HepG2 (cell line): ENCODE measurements around the gene UBL5. TPM values are rescaled to one million over a fixed set of nuclear protein-coding genes. Genes with fewer than 3 reads are reported as not detected.

ENCODE experiments used
- AFF4 ChIP-seq: sonication (generic); formaldehyde crosslinking; IDR thresholded peaks from 2 replicates; pipeline ENCODE4 v1.4.0; 2020; ENCODE audit warnings: missing genetic modification reagents
- CSRNP1 ChIP-seq: sonication (generic); formaldehyde crosslinking; IDR thresholded peaks from 2 replicates; pipeline ENCODE4 v1.8.1; 2023; ENCODE audit warnings: mild to moderate bottlenecking, missing genetic modification reagents
- ELF3 ChIP-seq: IDR thresholded peaks from 2 replicates; pipeline ENCODE4 v1.6.1; 2016; ENCODE audit warnings: missing genetic modification reagents, missing compliant biosample characterization
- GABPA ChIP-seq, 2 experiments: IDR thresholded peaks; 2 replicates each; pipeline ENCODE4 v1.6.1; 2011 to 2016; ENCODE audit warnings: low read depth in 2 of 2, low read length in 1 of 2, missing biosample characterization in 1 of 2, missing genetic modification characterization in 1 of 2
- HNF1B ChIP-seq: sonication (generic); formaldehyde crosslinking; IDR thresholded peaks from 2 replicates; pipeline ENCODE4 v1.5.1; 2020; ENCODE audit warnings: mild to moderate bottlenecking, moderate library complexity, missing genetic modification reagents
- IKZF5 ChIP-seq: IDR thresholded peaks from 2 replicates; pipeline ENCODE4 v1.6.1; 2018; ENCODE audit warnings: missing genetic modification reagents, mild to moderate bottlenecking, missing compliant biosample characterization
- IRF2 ChIP-seq: IDR thresholded peaks from 2 replicates; pipeline ENCODE4 v1.6.1; 2018; ENCODE audit warnings: missing genetic modification reagents, missing compliant biosample characterization
- KAT8 ChIP-seq: IDR thresholded peaks from 2 replicates; pipeline ENCODE4 v1.6.1; 2016; ENCODE audit warnings: missing genetic modification reagents, missing compliant biosample characterization
- RAD21 ChIP-seq: fragments of 450-650 bp; formaldehyde crosslinking; IDR thresholded peaks from 2 replicates; pipeline ENCODE4 v1.5.0; 2020; ENCODE audit warnings: mild to moderate bottlenecking
- RBFOX2 ChIP-seq: fragments of 200-400 bp; formaldehyde crosslinking; IDR thresholded peaks from 2 replicates; pipeline ENCODE4 v1.6.1; 2017; ENCODE audit warnings: low read depth, mild to moderate bottlenecking, low read length
- SAP130 ChIP-seq: IDR thresholded peaks from 2 replicates; pipeline ENCODE4 v1.6.1; 2016; ENCODE audit warnings: low read depth
- SMAD3 ChIP-seq: sonication (generic); formaldehyde crosslinking; IDR thresholded peaks from 2 replicates; pipeline ENCODE4 v1.4.0; 2020; ENCODE audit warnings: missing genetic modification reagents
- SMC3 ChIP-seq: IDR thresholded peaks from 2 replicates; pipeline ENCODE4 v1.6.1; 2011; ENCODE audit warnings: low read length, improper control_type of control experiment
- SNAPC5 ChIP-seq: sonication (generic); formaldehyde crosslinking; IDR thresholded peaks from 2 replicates; pipeline ENCODE4 v1.8.1; 2023; ENCODE audit warnings: mild to moderate bottlenecking, missing genetic modification reagents, borderline replicate concordance
- SRSF9 ChIP-seq: fragments of 200-400 bp; formaldehyde crosslinking; IDR thresholded peaks from 2 replicates; pipeline ENCODE4 v1.6.1; 2018; ENCODE audit warnings: borderline replicate concordance, mild to moderate bottlenecking, low read depth, low read length; ENCODE audit not compliant: insufficient read depth, poor library complexity, severe bottlenecking
- TCF7 ChIP-seq: sonication (generic); IDR thresholded peaks from 2 replicates; pipeline ENCODE4 v1.6.1; 2016; ENCODE audit warnings: antibody characterized with exemption, low read depth
- XRCC5 ChIP-seq: fragments of 200-400 bp; formaldehyde crosslinking; optimal IDR thresholded peaks from 2 replicates; pipeline ENCODE3; 2017; ENCODE audit warnings: mild to moderate bottlenecking, low read length
- ZMYM3 ChIP-seq: sonication (generic); formaldehyde crosslinking; IDR thresholded peaks from 2 replicates; pipeline ENCODE4 v1.5.1; 2020; ENCODE audit warnings: mild to moderate bottlenecking, missing genetic modification reagents
- ZUFSP ChIP-seq: sonication (generic); formaldehyde crosslinking; IDR thresholded peaks from 2 replicates; pipeline ENCODE4 v1.9.0; 2021; ENCODE audit warnings: missing genetic modification reagents, mild to moderate bottlenecking, borderline replicate concordance
- polyA plus RNA-seq, 8 experiments: library from polyadenylated mRNA; depleted of rRNA in 3 of 8; stranded (reverse) in 7 of 8; unstranded in 1 of 8; fragments of >200 nt; fragmentation: Illumina TruSeq in 4 of 8; extraction: Trizol in 4 of 8; gene quantifications; 2 replicates each; pipeline versions ENCODE4 v1.2.1 to v1.2.3, GENCODE V29; 2011 to 2016; ENCODE audit warnings: low read depth in 4 of 8, missing spikeins in 1 of 8, mixed read lengths in 1 of 8; ENCODE audit not compliant: insufficient read depth in 1 of 8
- total RNA-seq, 5 experiments: library from RNA; depleted of rRNA; stranded (reverse); fragments of >200 nt; fragmentation: Illumina TruSeq; extraction: Trizol; gene quantifications; 2 replicates each; pipeline ENCODE4 v1.2.3, GENCODE V29; 2016; ENCODE audit warnings: low read depth in 1 of 5

The UBL5 gene
- total and polyA plus RNA-seq, 2 of the 13 experiments (the other 11 are each of a cell fraction or from before 2014, with no cell fraction given), result 373 to 487 TPM

- peak; percentile 96 for TF ChIP-seq SMC3
- TF ChIP-seq SMAD3, result 0 out of 2 replicates have a peak, but pooled peaks have one; percentile 43
- TF ChIP-seq RBFOX2, result no peak
- TF ChIP-seq HNF1B (CRISPR knock-in tag), result 0 out of 2 replicates have a peak, but pooled peaks have one; percentile 17
- no peak for TF ChIP-seq CSRNP1
- 0 out of 2 replicates have a peak, but pooled peaks have one; percentile 26 for TF ChIP-seq IRF2
- no peak for TF ChIP-seq TCF7
- TF ChIP-seq RAD21 (CRISPR knock-in tag), result peak; percentile 83
- TF ChIP-seq ZUFSP, result no peak
- peak; percentile 65; the same call in 1 of the 2 replicates for TF ChIP-seq ELF3 (CRISPR knock-in tag)
- no peak for TF ChIP-seq GABPA (IDR thresholded peaks at IDR 0.05; ENCODE audit: low read depth, low read length)
- TF ChIP-seq GABPA (CRISPR knock-in tag; IDR thresholded peaks at IDR 0.05; ENCODE audit: low read depth), result 0 out of 2 replicates have a peak, but pooled peaks have one; percentile 35
- TF ChIP-seq SAP130 (CRISPR knock-in tag), result peak; percentile 46; the same call in 1 of the 2 replicates
- TF ChIP-seq AFF4 (CRISPR knock-in tag), result no peak
- no peak for TF ChIP-seq KAT8
- no peak for TF ChIP-seq SNAPC5 (CRISPR knock-in tag)
- peak; percentile 43; the same call in 1 of the 2 replicates for TF ChIP-seq ZMYM3 (CRISPR knock-in tag)
- TF ChIP-seq IKZF5 (CRISPR knock-in tag), result 0 out of 2 replicates have a peak, but pooled peaks have one; percentile 34
- no peak for TF ChIP-seq SRSF9
- no peak for TF ChIP-seq XRCC5
Observed at GRCh38 chr19:9796113-9796773, 31.5 kb upstream of the UBL5 start (continued).
